Smooth muscle cell (in vitro differentiated cells): ENCODE results near the gene FGD4. TPM values are rescaled to one million over a fixed set of nuclear protein-coding genes. Genes with fewer than 3 reads are reported as not detected.

Experiments
- DNase-seq: peaks from one replicate; lab custom pipeline; 2025; ENCODE audit not compliant: unreplicated experiment; lab: John Stamatoyannopoulos, UW
- H2AFZ ChIP-seq: fragments of 200-600 bp; sonication (generic); 2 replicates; pipeline ENCODE4 v1.6.0; 2016; ENCODE audit warnings: antibody characterized with exemption, low read depth, mild to moderate bottlenecking
- H3F3A ChIP-seq: fragments of 200-600 bp; sonication (generic); 2 replicates; pipeline ENCODE4 v1.6.0; 2017; ENCODE audit warnings: antibody characterized with exemption, low read depth
- H3K27ac ChIP-seq: fragments of 200-600 bp; sonication (generic); 2 replicates; pipeline ENCODE4 v1.5.1; 2016; ENCODE audit warnings: low read depth, mild to moderate bottlenecking
- H3K27me3 ChIP-seq: fragments of 200-600 bp; sonication (generic); 2 replicates; pipeline ENCODE4 v1.6.1; 2016; ENCODE audit warnings: low read depth, mild to moderate bottlenecking
- H3K36me3 ChIP-seq: fragments of 200-600 bp; sonication (generic); 2 replicates; pipeline ENCODE4 v1.5.1; 2016; ENCODE audit warnings: low read depth
- H3K4me1 ChIP-seq: fragments of 200-600 bp; sonication (generic); 2 replicates; pipeline ENCODE4 v1.5.1; 2016; ENCODE audit warnings: low read depth
- H3K4me2 ChIP-seq: fragments of 200-600 bp; sonication (generic); 2 replicates; pipeline ENCODE4 v1.6.0; 2016; ENCODE audit warnings: mild to moderate bottlenecking
- H3K4me3 ChIP-seq: fragments of 200-600 bp; sonication (generic); 2 replicates; pipeline ENCODE4 v1.5.1; 2016; ENCODE audit warnings: mild to moderate bottlenecking
- H3K79me2 ChIP-seq: fragments of 200-600 bp; sonication (generic); 2 replicates; pipeline ENCODE4 v1.6.0; 2016; ENCODE audit warnings: low read depth, mild to moderate bottlenecking
- H3K9ac ChIP-seq: fragments of 200-600 bp; sonication (generic); 2 replicates; pipeline ENCODE4 v1.6.0; 2016; ENCODE audit warnings: low read depth
- H3K9me3 ChIP-seq: fragments of 200-600 bp; sonication (generic); replicated peaks from 2 replicates; pipeline ENCODE4 v1.5.1; 2016; ENCODE audit warnings: low read depth
- H4K20me1 ChIP-seq: fragments of 200-600 bp; sonication (generic); 2 replicates; pipeline ENCODE4 v1.6.0; 2016; ENCODE audit warnings: low read depth
- CTCF ChIP-seq: fragments of 200-600 bp; sonication (generic); IDR thresholded peaks from 2 replicates; pipeline ENCODE4 v1.5.1; 2017; ENCODE audit warnings: borderline replicate concordance, mild to moderate bottlenecking, antibody characterized with exemption; ENCODE audit not compliant: insufficient read depth, poor library complexity, severe bottlenecking
- WGBS: methylation state at CpG from one replicate; pipeline ENCODE4 v1.1.7; 2016; ENCODE audit warnings: low lambda C conversion rate; 5-methylcytosine and 5-hydroxymethylcytosine counted together
- polyA plus RNA-seq: library from polyadenylated mRNA; unstranded; fragments of >200 nt; fragmentation: Nextera tagmentation; extraction: Ambion mirVana; gene quantifications from 2 replicates; pipeline ENCODE4 v1.2.1, GENCODE V29; 2016
- total RNA-seq: library from RNA; depleted of rRNA; stranded (reverse); fragments of >200 nt; gene quantifications from 2 replicates; pipeline ENCODE4 v1.2.3, GENCODE V29; 2014

FGD4 gene
- total and polyA plus RNA-seq, 2 experiments from 2014 or later: 0.42 to 5.8 TPM

GRCh38 chr12:32455607-32456071, 56.3 kb downstream of the FGD4 start:
- DNase-seq: no peak
- Histone ChIP-seq H3K4me3 (peak overlapping the region; percentile 42), H3F3A (no peaks in the 10 kb centered on the region), H3K27ac (no peak overlapping the region), H3K4me1 (peaks cover 41% of the 10 kb centered on the region), H3K27me3 (no peaks in the 10 kb centered on the region), H3K36me3 (no peaks in the 10 kb centered on the region), H4K20me1 (no peaks in the 10 kb centered on the region), H3K9me3 (no peaks in the 10 kb centered on the region), H2AFZ (no peak overlapping the region), H3K4me2 (peak overlapping the region; percentile 78), H3K79me2 (no peaks in the 10 kb centered on the region), H3K9ac (no peak overlapping the region)
- WGBS: 54% methylated on average over 1 of the region's 1 CpG
- peak; percentile 72 for TF ChIP-seq CTCF

GRCh38 chr12:32457251-32458025, 58.1 kb downstream of the FGD4 start:
- H3F3A ChIP-seq: no peaks in the 10 kb centered on the region
- H2AFZ ChIP-seq: no peak overlapping the region
- no peaks in the 10 kb centered on the region for H3K36me3 ChIP-seq
- no peaks in the 10 kb centered on the region for H3K79me2 ChIP-seq
- DNase-seq: no peak
- no peak overlapping the region for H3K4me3 ChIP-seq
- no peak overlapping the region for H3K4me2 ChIP-seq
- peaks cover 5% of the 10 kb centered on the region for H4K20me1 ChIP-seq
- H3K27ac ChIP-seq: no peak overlapping the region
- no peaks in the 10 kb centered on the region for H3K27me3 ChIP-seq
- H3K9me3 ChIP-seq: no peaks in the 10 kb centered on the region
- peaks cover 41% of the 10 kb centered on the region for H3K4me1 ChIP-seq
- TF ChIP-seq CTCF: no peak
- WGBS: 32% methylated on average over 1 of the region's 1 CpG
- H3K9ac ChIP-seq: no peak overlapping the region

- H3K9ac ChIP-seq: no peak overlapping the region
- H3K9me3 ChIP-seq: no peaks in the 10 kb centered on the region
- TF ChIP-seq CTCF: no peak
- no peaks in the 10 kb centered on the region for H3K36me3 ChIP-seq
- H3K79me2 ChIP-seq: no peaks in the 10 kb centered on the region
- no peak overlapping the region for H3K27ac ChIP-seq
- peaks cover 26% of the 10 kb centered on the region for H3K4me1 ChIP-seq
- 100% methylated on average over 1 of the region's 1 CpG for WGBS
- H3K4me3 ChIP-seq: no peak overlapping the region
- no peak overlapping the region for H2AFZ ChIP-seq
- peaks cover 5% of the 10 kb centered on the region for H4K20me1 ChIP-seq
- no peak for DNase-seq
- H3K27me3 ChIP-seq: no peaks in the 10 kb centered on the region
- no peak overlapping the region for H3K4me2 ChIP-seq
- H3F3A ChIP-seq: no peaks in the 10 kb centered on the region
Observed at GRCh38 chr12:32460638-32461037, 61.3 kb downstream of the FGD4 start.

GRCh38 chr12:32462908-32463307, 63.5 kb downstream of the FGD4 start:
- TF ChIP-seq CTCF: no peak
- Histone ChIP-seq H3K27ac (no peak overlapping the region), H4K20me1 (peaks cover 5% of the 10 kb centered on the region), H3K9me3 (no peaks in the 10 kb centered on the region), H3K36me3 (no peaks in the 10 kb centered on the region), H2AFZ (no peak overlapping the region), H3K9ac (no peak overlapping the region), H3K4me2 (no peak overlapping the region), H3K4me3 (no peak overlapping the region), H3K27me3 (no peaks in the 10 kb centered on the region), H3K4me1 (peaks cover 6% of the 10 kb centered on the region), H3K79me2 (no peaks in the 10 kb centered on the region), H3F3A (no peaks in the 10 kb centered on the region)
- DNase-seq: no peak
- WGBS: 98% methylated on average over 2 of the region's 2 CpGs
